ENCODE results near the gene POLE2.
A peak's percentile ranks its signal among the peaks of the same experiment; 100 is the strongest.
"Not testable (repeated sequence)": the region's sequence is repeated elsewhere in the genome, so short reads cannot be mapped to it uniquely, and the experiment has no call there.

Gene POLE2

GRCh38 chr14:49687942-49688700 is at the start of gene POLE2:
POLE2 (minus strand) TSS chr14:49688214; CDS start chr14:49688203, 11 bp downstream.
- H3K4me3 ChIP-seq (replicated peaks in 1 of 2; ENCODE audit: low read depth in 2 of 2, low read length in 2 of 2) = peak within 1 kb of the TSS; percentile 52 to 89
- TF ChIP-seq CTCF (IDR thresholded peaks at IDR 0.05; ENCODE audit: low read depth, low read length) = no peak
- peak; percentile 71 to 72 for DNase-seq (ENCODE audit: low read depth in 2 of 2)

- H3K4me3 ChIP-seq (replicated peaks in 1 of 2; ENCODE audit: low read depth in 2 of 2, low read length in 2 of 2); DNase-seq (ENCODE audit: low read depth in 2 of 2): not testable (repeated sequence)
Measured at GRCh38 chr14:49735669-49736068, 47.7 kb upstream of the POLE2 start.

GRCh38 chr14:49733836-49734235 is 45.8 kb upstream of the POLE2 start:
- no peak for DNase-seq (ENCODE audit: low read depth in 2 of 2)
- H3K4me3 ChIP-seq (replicated peaks in 1 of 2; ENCODE audit: low read depth in 2 of 2, low read length in 2 of 2) = no peak overlapping the region
- no peak for TF ChIP-seq CTCF (IDR thresholded peaks at IDR 0.05; ENCODE audit: low read depth, low read length)

- DNase-seq (ENCODE audit: low read depth in 2 of 2) = no peak
- TF ChIP-seq CTCF (IDR thresholded peaks at IDR 0.05; ENCODE audit: low read depth, low read length) = no peak
- no peak overlapping the region for H3K4me3 ChIP-seq (replicated peaks in 1 of 2; ENCODE audit: low read depth in 2 of 2, low read length in 2 of 2)
Measured at GRCh38 chr14:49732896-49733295, 44.9 kb upstream of the POLE2 start.

GRCh38 chr14:49727171-49727570 is 39.2 kb upstream of the POLE2 start:
- no peak for TF ChIP-seq CTCF (IDR thresholded peaks at IDR 0.05; ENCODE audit: low read depth, low read length)
- DNase-seq (ENCODE audit: low read depth in 2 of 2) = no peak
- no peak overlapping the region for H3K4me3 ChIP-seq (replicated peaks in 1 of 2; ENCODE audit: low read depth in 2 of 2, low read length in 2 of 2)

GRCh38 chr14:49721733-49722435 is 33.9 kb upstream of the POLE2 start:
- DNase-seq (ENCODE audit: low read depth in 2 of 2); H3K4me3 ChIP-seq (replicated peaks in 1 of 2; ENCODE audit: low read depth in 2 of 2, low read length in 2 of 2): not testable (repeated sequence)

GRCh38 chr14:49720744-49721143 is 32.7 kb upstream of the POLE2 start:
- H3K4me3 ChIP-seq (replicated peaks in 1 of 2; ENCODE audit: low read depth in 2 of 2, low read length in 2 of 2) = no peak overlapping the region
- no peak for DNase-seq (ENCODE audit: low read depth in 2 of 2)
- no peak for TF ChIP-seq CTCF (IDR thresholded peaks at IDR 0.05; ENCODE audit: low read depth, low read length)

- not testable (repeated sequence) for H3K4me3 ChIP-seq (replicated peaks in 1 of 2; ENCODE audit: low read depth in 2 of 2, low read length in 2 of 2); DNase-seq (ENCODE audit: low read depth in 2 of 2)
Measured at GRCh38 chr14:49710993-49711392, 23.0 kb upstream of the POLE2 start.

GRCh38 chr14:49704471-49704870 is 16.5 kb upstream of the POLE2 start:
- not testable (repeated sequence) for H3K4me3 ChIP-seq (replicated peaks in 1 of 2; ENCODE audit: low read depth in 2 of 2, low read length in 2 of 2); DNase-seq (ENCODE audit: low read depth in 2 of 2)

Data from cardiac fibroblast (primary cell).